Aorta (tissue), 5 donors: Measurements from ENCODE around the gene SCN1A. TPM values are rescaled to one million over a fixed set of nuclear protein-coding genes. Genes with fewer than 3 reads are reported as not detected.
"Not testable (repeated sequence)": the region's sequence is repeated elsewhere in the genome, so short reads cannot be mapped to it uniquely, and the experiment has no call there.

Experiments used
- ATAC-seq: fragments of 200-7000 bp; cut with Tn5 transposase; one replicate; pipeline ENCODE4 v1.9.1; 2022; ENCODE audit warnings: moderate library complexity; ENCODE audit not compliant: low FRiP score
- DNase-seq, 2 donors: peaks; one replicate each; pipeline ENCODE4 v3.0.0-alpha.2; 2020
- H3K27ac ChIP-seq, 2 donors: one replicate each; pipeline ENCODE4 v1.5.1; 2013; ENCODE audit warnings: low read length in 2 of 2, mild to moderate bottlenecking in 2 of 2, moderate library complexity in 2 of 2, control low read depth in 1 of 2, inconsistent platforms in 1 of 2, low read depth in 1 of 2
- H3K27me3 ChIP-seq, 2 donors: one replicate each; pipeline ENCODE4 v1.6.1; 2013; ENCODE audit warnings: control low read depth in 1 of 2, low read length in 1 of 2, mild to moderate bottlenecking in 1 of 2, moderate library complexity in 1 of 2; ENCODE audit not compliant: insufficient read depth in 2 of 2, control insufficient read depth in 1 of 2
- H3K36me3 ChIP-seq, 2 donors: one replicate each; pipeline ENCODE4 v1.6.1; 2013; ENCODE audit warnings: control low read depth in 1 of 2, low read length in 1 of 2, mild to moderate bottlenecking in 1 of 2; ENCODE audit not compliant: insufficient read depth in 2 of 2, control insufficient read depth in 1 of 2
- H3K4me1 ChIP-seq, 2 donors: one replicate each; pipeline ENCODE4 v1.6.1; 2013; ENCODE audit warnings: low read length in 2 of 2, control low read depth in 1 of 2, mild to moderate bottlenecking in 1 of 2, moderate library complexity in 1 of 2; ENCODE audit not compliant: insufficient read depth in 2 of 2, control insufficient read depth in 1 of 2
- H3K4me3 ChIP-seq, 2 donors: one replicate each; pipeline ENCODE4 v1.5.1; 2013; ENCODE audit warnings: low read length in 2 of 2, control low read depth in 1 of 2, mild to moderate bottlenecking in 1 of 2
- H3K9me3 ChIP-seq: one replicate; pipeline ENCODE4 v1.6.1; 2013; ENCODE audit warnings: mild to moderate bottlenecking, low read length; ENCODE audit not compliant: control insufficient read depth
- WGBS, 2 donors: extraction: QIAGEN DNeasy Blood & Tissue Kit; methylation state at CpG; one replicate each; pipeline ENCODE4 v1.1.7; 2013; 5-methylcytosine and 5-hydroxymethylcytosine counted together
- intact Hi-C, 2 donors: fragments of 100-400 bp; cut with DNase I; formaldehyde crosslinking; loops; one replicate each; pipeline versions ENCODE4 v1.14.2 to v1.15.0; 2022
- polyA plus RNA-seq, 2 donors: library from polyadenylated mRNA; stranded (reverse); fragments of 200-250 nt; gene quantifications; one replicate each; pipeline ENCODE4 v1.2.3, GENCODE V29; 2013
- total RNA-seq, 2 donors: library from RNA; stranded (reverse); fragmentation: NEBNext Ultra II Directional; extraction: Animal tissue kit (Norgen Biotek cat#: 25700); gene quantifications; one replicate each; pipeline ENCODE4 v1.2.1, GENCODE V29; 2021
- donor health status: healthy with polysubstance abuse.
- donor health status: Bipolar disorder and iron deficiency.
- donor health status: DM: no; HTN: no; CAD: no.
- donor health status: DM: no; HTN: no; CAD: no.
- donor health status: DM: yes; HTN: yes; CAD: no.

The SCN1A gene
- total and polyA plus RNA-seq, 4 donors = not detected

DNA sequence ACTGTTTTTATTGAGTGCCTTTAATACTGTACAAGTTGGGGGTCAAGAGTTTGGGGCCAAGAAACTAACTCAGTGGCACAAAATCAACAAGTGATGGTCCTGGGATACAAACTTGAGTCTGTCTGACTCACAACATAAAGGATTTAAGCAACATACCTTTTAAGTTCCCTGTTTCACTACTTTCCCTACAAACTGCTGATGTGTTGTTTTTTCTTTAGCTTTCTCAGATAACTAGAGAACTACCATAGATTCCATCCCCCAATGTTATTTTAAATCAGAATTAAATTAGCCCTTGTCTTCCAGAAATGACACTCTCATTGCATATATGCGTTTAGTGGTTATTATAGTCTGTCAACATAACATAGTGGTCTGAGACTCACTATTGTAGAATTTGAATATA lies 116.2 kb downstream of the SCN1A start:
- no peak overlapping the region for H3K4me3 ChIP-seq
- DNase-seq = no peak
- intact Hi-C loops = no loop called here
- 52 to 54% methylated on average over 1 of the region's 1 CpG for WGBS, 2 donors
- H3K36me3 ChIP-seq = no peaks in the 10 kb centered on the region
- H3K4me1 ChIP-seq = no peaks in the 10 kb centered on the region
- H3K27ac ChIP-seq = no peak overlapping the region
- H3K27me3 ChIP-seq = no peaks in the 10 kb centered on the region
- ATAC-seq = no peak
- no peaks in the 10 kb centered on the region for H3K9me3 ChIP-seq

- Histone ChIP-seq H3K36me3 (no peaks in the 10 kb centered on the region), H3K4me3 (no peak overlapping the region), H3K27ac (no peak overlapping the region), H3K4me1 (no peaks in the 10 kb centered on the region), H3K9me3 (no peaks in the 10 kb centered on the region), H3K27me3 (no peaks in the 10 kb centered on the region)
- whole genome bisulfite sequencing, 2 donors = 59 to 64% methylated on average over 2 of the region's 2 CpGs
- intact Hi-C loops = no loop called here
- ATAC-seq (no peak), DNase-seq (no peak)
Measured at GRCh38 chr2:166000401-166000800, 127.4 kb downstream of the SCN1A start.

DNA sequence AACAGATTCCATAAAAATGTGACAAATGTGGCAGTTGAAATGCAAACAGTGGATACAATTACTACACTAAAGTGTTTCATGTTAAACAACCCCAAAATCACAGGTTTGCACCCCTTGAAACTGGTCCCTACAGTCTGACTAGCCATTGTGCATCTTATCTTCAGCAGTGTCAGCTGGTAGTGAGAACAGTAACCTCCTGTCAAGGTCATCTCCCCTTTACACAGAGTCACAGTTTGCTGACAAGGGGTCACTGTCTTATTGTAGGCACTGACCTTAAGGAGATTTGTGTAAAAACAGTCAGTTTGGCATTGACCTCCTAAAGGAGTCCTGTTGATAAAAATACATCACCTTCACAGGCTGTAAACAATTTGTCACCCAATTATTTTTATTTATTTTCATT lies 137.0 kb downstream of the SCN1A start:
- Histone ChIP-seq H3K27ac (no peak overlapping the region), H3K4me3 (no peak overlapping the region), H3K4me1 (no peaks in the 10 kb centered on the region), H3K9me3 (no peaks in the 10 kb centered on the region), H3K27me3 (no peaks in the 10 kb centered on the region), H3K36me3 (no peaks in the 10 kb centered on the region)
- DNase-seq (no peak), ATAC-seq (no peak)
- intact Hi-C loops = no loop called here

DNA sequence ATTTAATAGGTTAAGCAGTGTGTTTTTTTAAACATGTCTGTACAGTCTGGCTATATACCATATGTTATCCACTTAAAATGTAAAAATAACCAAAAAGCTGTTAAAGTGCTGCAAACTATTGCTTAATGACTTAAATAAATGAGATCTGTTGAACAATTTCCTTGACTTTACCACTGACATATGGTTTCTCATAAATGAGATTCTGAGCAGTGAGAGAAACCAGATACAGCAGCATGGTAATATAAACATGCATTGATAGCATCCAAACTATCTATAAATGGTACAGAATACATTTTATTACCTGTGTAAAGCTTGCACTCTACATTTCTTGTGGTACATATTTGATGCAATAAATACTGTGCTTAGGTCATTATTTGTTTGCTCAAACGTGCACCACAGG lies 138.0 kb downstream of the SCN1A start:
- H3K9me3 ChIP-seq = no peaks in the 10 kb centered on the region
- no peaks in the 10 kb centered on the region for H3K36me3 ChIP-seq
- no peaks in the 10 kb centered on the region for H3K27me3 ChIP-seq
- DNase-seq = no peak
- no peak for ATAC-seq
- H3K4me3 ChIP-seq = no peak overlapping the region
- H3K27ac ChIP-seq = no peak overlapping the region
- H3K4me1 ChIP-seq = no peaks in the 10 kb centered on the region
- intact Hi-C loops = no loop called here
- 13 to 23% methylated on average over 1 of the region's 1 CpG for WGBS, 2 donors

GRCh38 chr2:165985120-165985519 lies 142.7 kb downstream of the SCN1A start:
- intact Hi-C loops = no loop called here
- DNase-seq = no peak
- Histone ChIP-seq H3K9me3 (no peaks in the 10 kb centered on the region), H3K27ac (no peak overlapping the region), H3K4me1 (no peaks in the 10 kb centered on the region), H3K27me3 (no peaks in the 10 kb centered on the region), H3K4me3 (no peak overlapping the region), H3K36me3 (no peaks in the 10 kb centered on the region)
- no peak for ATAC-seq

DNA sequence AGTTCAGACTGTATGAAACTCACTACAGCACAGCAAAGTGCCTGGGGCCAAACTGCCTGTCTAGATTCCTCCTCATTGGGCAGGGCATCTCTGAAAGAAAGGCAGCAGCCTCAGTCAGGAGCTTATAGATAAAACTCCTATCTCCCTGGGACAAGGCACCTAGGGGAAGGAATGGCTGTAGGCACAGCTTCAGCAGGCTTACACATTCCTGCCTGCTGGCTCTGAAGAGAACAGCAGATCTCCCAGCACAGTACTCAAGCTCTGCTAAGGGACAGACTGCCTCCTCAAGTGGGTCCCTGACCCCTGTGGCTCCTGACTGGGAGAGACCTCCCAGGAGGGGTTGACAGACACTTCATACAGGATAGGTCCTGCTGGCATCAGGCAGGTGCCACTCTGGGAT lies 155.7 kb downstream of the SCN1A start:
- H3K27ac ChIP-seq, intact Hi-C loops, DNase-seq, H3K36me3 ChIP-seq, ATAC-seq, H3K4me3 ChIP-seq, H3K27me3 ChIP-seq, H3K9me3 ChIP-seq, H3K4me1 ChIP-seq: not testable (repeated sequence)

GRCh38 chr2:165970663-165971062 lies 157.2 kb downstream of the SCN1A start:
- Histone ChIP-seq H3K27ac (no peak overlapping the region), H3K27me3 (no peaks in the 10 kb centered on the region), H3K36me3 (no peaks in the 10 kb centered on the region), H3K4me1 (no peaks in the 10 kb centered on the region), H3K4me3 (no peak overlapping the region), H3K9me3 (no peaks in the 10 kb centered on the region)
- ATAC-seq = no peak
- intact Hi-C loops = no loop called here
- 8 to 11% methylated on average over 1 of the region's 1 CpG for WGBS, 2 donors
- no peak for DNase-seq

- H3K27me3 ChIP-seq = no peaks in the 10 kb centered on the region
- H3K4me1 ChIP-seq = no peaks in the 10 kb centered on the region
- no peaks in the 10 kb centered on the region for H3K9me3 ChIP-seq
- intact Hi-C loops = no loop called here
- H3K36me3 ChIP-seq = no peaks in the 10 kb centered on the region
- ATAC-seq = no peak
- no peak overlapping the region for H3K27ac ChIP-seq
- H3K4me3 ChIP-seq = no peak overlapping the region
- DNase-seq = no peak
- WGBS, 2 donors = 51 to 55% methylated on average over 2 of the region's 2 CpGs
Measured at GRCh38 chr2:165969227-165969626, 158.6 kb downstream of the SCN1A start.

DNA sequence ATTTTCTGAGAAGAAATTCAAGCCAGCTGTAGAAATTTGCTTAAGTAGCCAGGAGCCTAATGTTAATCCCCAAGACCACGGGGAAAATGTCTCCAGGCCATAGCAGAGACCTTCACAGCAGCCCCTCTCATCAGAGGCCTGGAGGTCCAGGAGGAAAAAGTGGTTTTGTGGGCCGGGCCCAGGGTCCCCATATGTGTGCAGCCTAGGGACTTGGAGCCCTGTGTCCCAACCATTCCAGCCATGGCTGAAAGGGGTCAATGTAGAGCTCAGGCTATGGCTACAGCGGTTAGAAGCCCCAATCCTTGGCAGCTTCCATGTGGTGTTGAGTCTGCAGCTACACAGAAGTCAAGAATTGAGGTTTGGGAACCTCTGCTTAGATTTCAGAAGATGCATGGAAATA lies 160.1 kb downstream of the SCN1A start:
- H3K4me3 ChIP-seq = no peak overlapping the region
- H3K27ac ChIP-seq = no peak overlapping the region
- no peaks in the 10 kb centered on the region for H3K4me1 ChIP-seq
- H3K36me3 ChIP-seq = no peaks in the 10 kb centered on the region
- DNase-seq = no peak
- no peak for ATAC-seq
- no peaks in the 10 kb centered on the region for H3K9me3 ChIP-seq
- WGBS, 2 donors = 88 to 91% methylated on average over 3 of the region's 3 CpGs
- H3K27me3 ChIP-seq = no peaks in the 10 kb centered on the region
- intact Hi-C loops = no loop called here

DNA sequence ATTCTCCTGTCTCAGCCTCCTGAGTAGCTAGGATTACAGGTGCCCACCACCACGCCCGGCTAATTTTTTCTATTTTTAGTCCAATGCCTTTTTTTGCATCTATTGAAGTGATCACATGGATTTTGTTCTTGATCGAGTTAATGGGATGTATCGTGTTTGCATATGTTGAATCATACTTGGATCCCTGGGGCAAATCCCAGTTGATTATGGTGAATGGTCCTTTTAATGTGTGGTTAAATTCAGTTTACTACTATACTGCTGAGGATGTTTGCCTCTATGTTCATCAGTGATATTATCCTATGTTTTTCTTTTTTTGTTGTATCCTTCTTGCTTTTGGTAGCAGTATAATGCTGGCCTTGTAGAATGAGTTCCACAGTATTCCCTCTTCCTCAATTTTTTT lies 166.0 kb downstream of the SCN1A start:
- no peaks in the 10 kb centered on the region for H3K36me3 ChIP-seq
- ATAC-seq (no peak), DNase-seq (no peak)
- intact Hi-C loops = no loop called here
- no peaks in the 10 kb centered on the region for H3K27me3 ChIP-seq
- no peaks in the 10 kb centered on the region for H3K9me3 ChIP-seq
- H3K27ac ChIP-seq = no peak overlapping the region
- no peak overlapping the region for H3K4me3 ChIP-seq
- 95 to 96% methylated on average over 4 of the region's 4 CpGs for WGBS, 2 donors
- H3K4me1 ChIP-seq = no peaks in the 10 kb centered on the region
